Panc1 (cell line): ENCODE results near the gene IFNG. TPM values are rescaled to one million over a fixed set of nuclear protein-coding genes. Genes with fewer than 3 reads are reported as not detected.

Experiments used
- ATAC-seq: fragments of 200-7000 bp; cut with Tn5 transposase; 2 replicates; pipeline ENCODE4 v1.9.1; 2020; ENCODE audit warnings: mild to moderate bottlenecking, moderate library complexity
- BruUV-seq: library from RNA; stranded (reverse); fragments of 400-500 nt; replicated peaks from 2 replicates; lab custom pipeline; 2021; lab: Mats Ljungman, UMichigan
- CTCF ChIA-PET: fragments of 300-600 bp; sonication (Branson Sonifier 250); formaldehyde crosslinking; loops from one replicate; lab custom pipeline; 2022; ENCODE audit warnings: antibody characterized with exemption; lab: Charles Lee
- POLR2A ChIA-PET: fragments of 300-600 bp; sonication (Branson Sonifier 250); formaldehyde crosslinking; loops from one replicate; lab custom pipeline; 2022; ENCODE audit warnings: antibody characterized with exemption; lab: Charles Lee
- DNase-seq: peaks from one replicate; pipeline ENCODE4 v3.0.0-alpha.2; 2010; ENCODE audit warnings: low read depth, low spot score
- H3K27ac ChIP-seq: 2 replicates; pipeline ENCODE4 v1.5.1; 2011; ENCODE audit warnings: mild to moderate bottlenecking, low read length, inconsistent platforms
- H3K27me3 ChIP-seq: fragments of 200-500 bp; sonication (Bioruptor generic); 2 replicates; pipeline ENCODE4 v1.6.0; 2014; ENCODE audit warnings: low read length, inconsistent platforms; ENCODE audit not compliant: control insufficient read depth, insufficient read depth
- H3K36me3 ChIP-seq: fragments of 200-500 bp; sonication (Bioruptor generic); 2 replicates; pipeline ENCODE4 v1.5.1; 2014; ENCODE audit warnings: inconsistent platforms, mild to moderate bottlenecking, low read length, moderate library complexity; ENCODE audit not compliant: control insufficient read depth, insufficient read depth
- H3K4me1 ChIP-seq: 2 replicates; pipeline ENCODE4 v1.5.1; 2011; ENCODE audit warnings: inconsistent platforms, mild to moderate bottlenecking, low read length, moderate library complexity; ENCODE audit not compliant: control insufficient read depth, insufficient read depth
- H3K4me3 ChIP-seq, 2 experiments: 2 replicates each; pipeline ENCODE4 v1.5.1; 2011 to 2012; ENCODE audit warnings: low read depth in 2 of 2, low read length in 2 of 2, mild to moderate bottlenecking in 2 of 2, inconsistent platforms in 1 of 2, moderate library complexity in 1 of 2
- H3K9me3 ChIP-seq: fragments of 200-500 bp; sonication (Bioruptor generic); 2 replicates; pipeline ENCODE4 v1.5.1; 2014; ENCODE audit warnings: low read depth, mild to moderate bottlenecking, inconsistent platforms, low read length, moderate library complexity; ENCODE audit not compliant: control insufficient read depth, insufficient read depth
- CTCF ChIP-seq: fragments of 450-650 bp; IDR thresholded peaks from 2 replicates; pipeline ENCODE4 v1.5.1; 2017; ENCODE audit warnings: mild to moderate bottlenecking
- POLR2AphosphoS5 ChIP-seq: IDR thresholded peaks from 2 replicates; pipeline ENCODE4 v1.6.1; 2012; ENCODE audit warnings: mild to moderate bottlenecking, low read depth, low read length, moderate library complexity
- REST ChIP-seq, 2 experiments: IDR thresholded peaks; 2 replicates each; pipeline ENCODE4 v1.6.1; 2011 to 2012; ENCODE audit warnings: low read depth in 2 of 2, control low read depth in 1 of 2, low read length in 1 of 2, mild to moderate bottlenecking in 1 of 2, moderate library complexity in 1 of 2; ENCODE audit not compliant: insufficient read depth in 1 of 2
- SIN3A ChIP-seq: IDR thresholded peaks from 2 replicates; pipeline ENCODE4 v1.6.1; 2012; ENCODE audit warnings: low read depth, mild to moderate bottlenecking, low read length, moderate library complexity, borderline replicate concordance; ENCODE audit not compliant: insufficient read depth
- TCF7L2 ChIP-seq: IDR thresholded peaks from 2 replicates; pipeline ENCODE4 v1.6.1; 2011; ENCODE audit warnings: mild to moderate bottlenecking, low read depth, low read length, inconsistent platforms
- in situ Hi-C: cut with HindIII; loops from 2 replicates; pipeline ENCODE4 v1.10.0; 2016; ENCODE audit warnings: low sequenced_read_pairs, low pct_unique_long_range_greater_than_20kb
- intact Hi-C: fragments of 100-400 bp; cut with micrococcal nuclease; formaldehyde crosslinking; loops from one replicate; pipeline ENCODE4 v1.10.0; 2022; ENCODE audit not compliant: unreplicated experiment
- total RNA-seq: library from RNA; stranded (reverse); gene quantifications from one replicate; pipeline ENCODE4 v1.2.1, GENCODE V29; 2021; ENCODE audit not compliant: unreplicated experiment

The IFNG gene
- total RNA-seq, 1 experiment from 2014 or later = 0.33 TPM

- no peaks in the 10 kb centered on the region for H3K9me3 ChIP-seq
- ChIA-PET CTCF (no interaction called here), POLR2A (no interaction called here)
- H3K4me3 ChIP-seq = no peak overlapping the region
- TF ChIP-seq SIN3A = no peak
- no peak for TF ChIP-seq CTCF
- H3K27ac ChIP-seq = no peak overlapping the region
- intact Hi-C loops (no loop called here), in situ Hi-C loops (no loop called here)
- H3K36me3 ChIP-seq = no peaks in the 10 kb centered on the region
- no TSS peak for BruUV-seq
- no peaks in the 10 kb centered on the region for H3K4me1 ChIP-seq
- peaks cover 3% of the 10 kb centered on the region for H3K27me3 ChIP-seq
- no peak for DNase-seq
- no peak for ATAC-seq
Measured at GRCh38 chr12:68121143-68121542, 38.4 kb downstream of the IFNG start.

- no peak overlapping the region for H3K4me3 ChIP-seq
- ChIA-PET POLR2A (no interaction called here), CTCF (no interaction called here)
- no peaks in the 10 kb centered on the region for H3K9me3 ChIP-seq
- intact Hi-C loops = no loop called here
- no TSS peak for BruUV-seq
- no peak overlapping the region for H3K27ac ChIP-seq
- no peak for ATAC-seq
- in situ Hi-C loops = no loop called here
- DNase-seq = no peak
- TF ChIP-seq TCF7L2 = no peak
- TF ChIP-seq SIN3A = no peak
- no peak for TF ChIP-seq POLR2AphosphoS5
- TF ChIP-seq REST (IDR thresholded peaks at IDR 0.05; ENCODE audit: insufficient read depth in 1 of 2, low read depth in 2 of 2, low read length in 1 of 2) = no peak
- no peak for TF ChIP-seq CTCF
- H3K4me1 ChIP-seq = no peaks in the 10 kb centered on the region
- H3K27me3 ChIP-seq = peaks cover 3% of the 10 kb centered on the region
- no peaks in the 10 kb centered on the region for H3K36me3 ChIP-seq
Measured at GRCh38 chr12:68119724-68120211, 39.8 kb downstream of the IFNG start.

- no peak for ATAC-seq
- no peaks in the 10 kb centered on the region for H3K4me1 ChIP-seq
- no TSS peak for BruUV-seq
- DNase-seq = no peak
- H3K27ac ChIP-seq = no peak overlapping the region
- in situ Hi-C loops (no loop called here), intact Hi-C loops (no loop called here)
- no peaks in the 10 kb centered on the region for H3K36me3 ChIP-seq
- ChIA-PET POLR2A (no interaction called here), CTCF (no interaction called here)
- H3K9me3 ChIP-seq = no peaks in the 10 kb centered on the region
- no peak overlapping the region for H3K4me3 ChIP-seq
- TF ChIP-seq REST (IDR thresholded peaks at IDR 0.05; ENCODE audit: insufficient read depth in 1 of 2, low read depth in 2 of 2, low read length in 1 of 2) = no peak
- H3K27me3 ChIP-seq = peaks cover 3% of the 10 kb centered on the region
Measured at GRCh38 chr12:68119250-68119649, 40.3 kb downstream of the IFNG start.
